Stomach (tissue), 4 donors: Measurements from ENCODE around the gene RBM14.

Source experiments
- CTCF ChIP-seq, 7 experiments: fragments of 450-650 bp in 4 of 7; fragments of 200-600 bp in 3 of 7; sonication (generic) in 3 of 7; IDR thresholded peaks; one replicate each; pipeline ENCODE4 v1.5.1; 2016 to 2019; ENCODE audit warnings: antibody characterized with exemption in 7 of 7, control low read depth in 2 of 7, mild to moderate bottlenecking in 1 of 7
- POLR2A ChIP-seq, 4 donors: fragments of 450-650 bp; IDR thresholded peaks; one replicate each; pipeline ENCODE4 v1.6.1; 2016; ENCODE audit warnings: antibody characterized with exemption in 4 of 4, control low read depth in 2 of 4, mild to moderate bottlenecking in 1 of 4, moderate library complexity in 1 of 4
- POLR2AphosphoS5 ChIP-seq, 3 donors: sonication (generic); formaldehyde crosslinking; IDR thresholded peaks; one replicate each; pipeline ENCODE4 v1.6.1; 2016; ENCODE audit warnings: antibody characterized with exemption in 3 of 3

GRCh38 chr11:66663741-66664296 is 47.4 kb downstream of the RBM14 start:
- TF ChIP-seq CTCF (IDR thresholded peaks at IDR 0.05) (no peak), POLR2A (IDR thresholded peaks at IDR 0.05) (no peak), POLR2AphosphoS5 (IDR thresholded peaks at IDR 0.05) (no peak)
